Epidermal melanocyte (primary cell): ENCODE data around the gene KCNQ2.

Source experiments
- DNase-seq: peaks from one replicate; pipeline ENCODE4 v3.0.0; 2011; ENCODE audit warnings: low spot score; ENCODE audit not compliant: insufficient read length

KCNQ2 gene

DNA sequence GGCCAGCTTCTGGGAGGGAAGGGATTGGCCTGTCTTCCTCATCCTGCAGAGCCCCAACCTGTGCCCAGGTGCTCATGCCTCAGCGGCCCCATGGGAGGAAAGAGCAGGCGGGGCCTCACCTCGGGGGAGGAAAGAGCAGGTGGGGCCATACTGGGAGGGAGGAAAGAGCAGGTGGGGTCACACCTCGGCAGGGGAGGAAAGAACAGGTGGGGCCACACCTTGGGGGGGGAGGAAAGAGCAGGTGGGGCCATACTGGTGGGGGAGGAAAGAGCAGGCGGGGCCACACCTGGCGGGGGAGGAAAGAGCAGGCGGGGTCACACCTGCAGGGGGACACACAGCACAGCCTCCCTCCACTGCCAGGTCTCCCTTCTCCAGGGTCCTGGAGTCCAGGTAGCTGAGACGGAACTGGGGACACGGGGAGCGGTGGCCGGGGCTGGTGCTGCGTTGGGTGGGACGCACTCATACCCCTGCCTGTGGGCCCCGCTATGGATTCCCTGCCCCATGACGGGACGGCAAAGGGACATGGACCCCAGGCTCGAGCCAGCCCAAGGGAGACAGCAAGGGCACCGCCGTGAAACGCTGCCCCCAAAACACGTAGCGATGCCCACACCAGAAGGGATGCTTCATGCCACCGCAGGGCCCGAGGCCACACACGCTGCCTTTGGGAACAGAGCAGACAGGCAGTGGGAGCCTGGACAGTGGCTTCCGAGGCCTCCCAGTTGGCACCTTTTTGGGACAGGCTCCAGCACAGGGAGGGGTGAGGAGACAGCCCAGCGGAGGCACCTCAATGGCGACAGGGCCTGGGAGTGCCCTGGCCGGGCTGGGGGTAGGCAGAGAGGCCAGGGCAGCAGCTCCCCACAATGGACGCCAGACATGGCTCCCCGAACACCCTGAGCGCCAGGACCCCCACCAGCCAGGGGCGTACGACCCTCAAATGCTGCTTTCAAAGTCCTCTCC lies 68.0 kb downstream of the KCNQ2 start:
- DNase-seq, result no peak

DNA sequence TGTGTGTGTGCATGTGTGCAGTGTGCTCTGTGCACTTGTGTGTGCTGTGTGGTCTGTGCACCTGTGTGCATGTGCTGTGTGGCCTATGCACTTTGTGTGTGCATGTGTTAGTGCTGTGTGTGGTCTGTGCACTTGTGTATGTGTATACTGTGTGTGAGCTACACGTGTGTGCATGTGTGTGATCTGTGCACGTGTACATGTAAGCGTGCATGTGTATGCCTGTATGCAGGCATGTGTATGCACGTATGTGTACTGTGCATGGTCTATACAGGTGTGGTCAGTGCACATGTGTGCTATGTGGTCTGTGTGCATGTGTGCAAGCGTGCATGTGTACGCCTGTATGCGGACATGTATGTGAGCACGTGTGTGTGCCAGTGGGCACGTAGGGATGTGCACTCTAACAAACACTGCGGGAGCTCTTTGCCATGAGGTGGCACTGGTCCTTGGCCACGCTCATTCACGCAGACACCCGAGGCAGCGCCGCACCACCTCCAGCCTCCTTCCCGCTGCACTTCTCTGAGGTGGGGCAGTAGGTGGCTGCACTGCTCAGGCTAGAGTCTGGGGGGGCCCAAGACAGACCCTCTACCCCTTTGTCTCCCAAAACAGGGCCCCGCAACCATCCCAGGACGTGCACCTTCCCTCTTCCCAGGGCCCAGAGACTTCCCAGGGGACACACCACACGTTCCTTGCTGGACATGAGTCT lies 68.9 kb downstream of the KCNQ2 start:
- DNase-seq, result no peak

DNA sequence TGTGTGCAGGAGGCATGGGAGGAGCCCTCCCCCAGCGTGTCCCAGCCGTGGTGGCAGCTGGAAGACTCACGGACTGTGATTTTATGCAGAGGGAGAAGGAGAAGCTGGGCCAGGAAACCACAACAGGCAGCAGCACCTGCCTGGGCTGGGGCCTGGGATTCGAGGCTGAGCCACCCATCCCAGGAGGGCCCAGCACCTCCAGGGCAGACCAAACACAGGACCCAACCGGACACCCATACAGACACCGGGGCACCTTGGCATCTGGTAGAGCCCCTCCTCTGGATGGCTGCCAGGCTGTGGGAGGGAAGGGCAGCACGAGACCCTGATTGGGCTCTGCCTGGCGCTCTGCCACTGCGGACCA lies 69.6 kb downstream of the KCNQ2 start:
- DNase-seq, result no peak

DNA sequence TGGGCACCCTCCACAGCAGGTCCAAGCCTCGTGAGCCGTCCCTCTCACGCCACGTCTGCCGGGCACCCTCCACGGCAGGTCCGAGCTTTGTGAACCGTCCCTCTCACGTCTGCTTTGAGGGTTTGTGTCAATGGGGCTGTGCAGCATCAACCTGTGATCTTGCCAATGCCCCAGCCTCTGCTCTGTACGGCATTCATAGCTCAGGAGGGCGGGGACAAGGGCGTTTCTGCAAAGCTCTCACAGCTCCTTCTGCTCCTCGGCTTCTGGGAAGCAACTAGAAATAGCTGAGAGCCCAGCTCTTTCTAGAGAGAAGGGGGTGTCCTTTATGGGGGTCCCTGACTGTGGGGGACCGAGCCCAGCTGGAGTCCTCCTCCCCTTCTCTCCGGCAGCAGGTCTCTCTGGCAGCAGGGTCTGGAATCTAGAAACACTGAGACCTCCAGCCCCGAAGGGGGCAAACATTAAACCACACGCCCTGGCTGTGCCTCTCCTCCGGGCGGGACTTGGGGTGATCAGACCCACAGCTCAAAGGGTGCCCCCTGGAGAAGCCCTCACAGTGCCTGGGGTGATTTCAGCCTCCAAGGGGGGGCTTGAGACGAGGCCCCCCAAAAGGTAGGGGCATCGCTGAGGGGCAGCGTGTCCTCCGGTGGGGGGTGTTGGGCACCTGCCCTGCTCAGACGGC lies 70.1 kb downstream of the KCNQ2 start:
- no peak for DNase-seq

DNA sequence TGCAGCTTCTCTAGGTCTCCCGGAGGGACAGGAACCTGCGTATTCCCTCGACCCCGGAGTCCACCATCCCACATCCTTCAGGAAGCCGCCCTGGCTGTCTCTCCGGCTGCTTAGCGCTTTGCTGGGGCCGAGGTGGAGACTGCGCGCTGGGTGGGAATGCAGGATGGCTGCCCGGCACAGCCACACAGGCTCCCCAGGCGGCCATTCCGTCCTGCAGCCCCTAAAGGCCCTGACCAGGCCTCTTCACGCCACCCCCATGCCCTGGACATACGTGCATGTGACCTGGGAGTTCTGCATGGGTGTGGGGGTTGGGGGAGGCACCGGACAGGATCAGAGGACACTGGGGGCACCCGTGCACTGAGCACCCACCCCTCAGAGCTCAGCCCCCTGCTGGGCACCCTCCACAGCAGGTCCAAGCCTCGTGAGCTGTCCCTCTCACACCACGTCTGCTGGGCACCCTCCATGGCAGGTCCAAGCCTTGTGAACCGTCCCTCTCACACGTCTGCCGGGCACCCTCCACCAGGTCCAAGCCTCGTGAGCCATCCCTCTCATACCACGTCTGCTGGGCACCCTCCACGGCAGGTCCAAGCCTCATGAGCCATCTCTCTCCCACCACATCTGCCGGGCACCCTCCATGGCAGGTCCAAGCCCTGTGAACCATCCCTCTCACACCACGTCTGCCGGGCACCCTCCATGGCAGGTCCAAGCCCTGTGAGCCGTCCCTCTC lies 70.9 kb downstream of the KCNQ2 start:
- no peak for DNase-seq

DNA sequence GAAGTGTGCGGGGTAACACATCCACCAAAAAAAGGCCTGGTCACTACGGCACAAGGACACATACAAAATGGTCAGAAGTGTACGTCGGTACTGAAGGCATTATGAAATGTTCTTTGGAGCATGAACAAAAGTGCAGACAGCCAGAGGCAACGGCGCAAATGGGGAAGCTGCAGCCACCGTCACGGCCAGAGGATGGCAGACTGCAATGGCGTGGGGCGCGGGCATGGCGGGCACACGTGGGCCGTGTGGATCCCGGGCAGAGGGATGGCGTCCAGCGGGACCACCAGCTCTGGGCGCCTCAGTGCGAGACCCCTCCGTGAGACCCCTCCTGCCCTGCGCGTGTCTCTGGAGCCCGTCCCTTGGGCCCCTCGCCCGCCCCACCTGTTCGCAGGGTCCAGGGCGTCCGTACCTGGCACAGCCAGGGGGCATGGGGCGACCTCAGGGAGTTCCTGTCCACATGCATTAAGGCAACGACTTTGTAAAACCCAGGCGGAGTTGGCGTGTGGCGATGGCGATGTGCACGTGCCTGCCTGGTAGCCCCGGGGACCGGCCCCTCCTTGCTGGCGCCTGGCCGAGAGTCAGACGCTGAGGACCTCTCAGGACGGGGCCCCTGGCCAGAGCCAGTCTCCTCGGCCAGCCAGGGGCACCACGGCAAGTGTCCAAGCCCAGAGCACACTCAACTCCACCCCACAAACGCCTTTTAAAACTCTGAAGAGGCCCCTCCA lies 71.8 kb downstream of the KCNQ2 start:
- DNase-seq, result no peak

DNA sequence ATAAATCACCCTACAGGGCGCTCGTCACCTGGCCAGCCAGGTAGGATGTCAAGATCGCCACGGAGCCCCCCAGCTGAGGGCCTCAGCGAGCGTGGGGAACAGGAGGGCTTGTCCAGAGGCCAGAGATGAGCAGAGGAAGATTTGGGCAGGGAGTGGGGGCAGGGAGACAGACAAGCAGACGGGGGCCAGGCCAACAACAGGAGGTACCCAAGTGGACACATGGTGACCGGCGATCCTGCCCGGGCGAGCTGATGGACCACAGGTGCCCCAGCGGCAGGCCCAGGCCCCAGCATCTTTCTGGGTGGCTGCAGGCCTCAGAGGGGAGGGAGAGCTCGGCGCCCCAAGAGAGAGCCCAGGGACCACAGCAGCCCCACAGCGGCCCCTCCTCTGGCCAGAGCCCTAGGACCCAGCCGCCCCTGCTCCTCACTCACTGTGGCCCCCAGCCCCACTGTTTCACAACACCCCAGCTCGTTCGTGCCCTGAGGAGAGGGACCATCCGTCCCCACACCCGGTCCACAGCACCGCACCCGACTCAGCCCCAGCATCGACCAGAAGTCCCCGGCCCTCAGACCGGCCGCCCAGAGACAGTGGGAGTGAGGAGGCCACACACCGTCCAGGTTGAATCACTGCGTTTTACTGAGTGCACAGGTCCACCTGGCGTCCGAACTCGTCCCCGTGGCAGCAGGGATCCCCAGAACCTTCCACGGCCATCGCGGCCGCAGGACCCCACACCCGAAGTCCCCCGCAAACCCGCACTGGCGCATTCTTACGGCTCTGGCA lies 72.7 kb downstream of the KCNQ2 start:
- no peak for DNase-seq

DNA sequence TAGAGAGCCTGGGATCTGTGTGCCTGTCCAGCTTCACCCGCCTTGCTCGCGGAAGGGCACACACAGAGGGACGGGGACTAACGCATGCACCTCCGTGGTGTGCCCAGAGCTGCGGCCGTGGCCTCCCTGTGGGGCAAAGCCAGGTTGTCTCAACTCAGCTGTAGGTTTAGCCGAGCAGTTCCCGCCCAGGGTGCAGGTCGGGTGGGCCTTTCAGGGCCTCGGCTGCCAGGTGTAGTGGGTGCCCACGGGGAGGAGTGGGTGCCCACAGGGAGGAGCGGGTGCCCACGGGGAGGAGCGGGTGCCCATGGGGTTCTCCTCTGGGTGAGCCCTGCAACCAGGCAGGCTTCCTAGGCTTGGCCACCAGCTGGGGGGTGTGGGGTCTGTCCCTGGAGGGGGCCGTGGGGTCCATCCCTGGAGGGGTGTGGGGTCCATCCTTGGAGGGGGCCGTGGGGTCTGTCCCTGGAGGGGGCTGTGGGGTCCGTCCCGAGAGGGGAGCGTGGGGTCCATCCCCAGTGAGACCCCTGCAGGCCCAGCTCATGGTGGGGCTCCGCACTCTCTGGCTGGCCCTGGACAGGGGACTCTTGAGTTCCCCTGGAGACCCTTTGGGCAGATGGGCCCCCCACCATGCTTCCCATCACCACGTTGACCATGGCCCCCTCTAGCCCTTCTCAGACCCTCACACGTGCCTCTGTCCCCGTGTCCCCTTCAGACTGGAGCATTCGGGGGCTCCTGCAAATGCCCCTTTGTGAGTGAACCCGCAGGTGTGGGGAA lies 73.5 kb downstream of the KCNQ2 start:
- DNase-seq, result no peak

DNA sequence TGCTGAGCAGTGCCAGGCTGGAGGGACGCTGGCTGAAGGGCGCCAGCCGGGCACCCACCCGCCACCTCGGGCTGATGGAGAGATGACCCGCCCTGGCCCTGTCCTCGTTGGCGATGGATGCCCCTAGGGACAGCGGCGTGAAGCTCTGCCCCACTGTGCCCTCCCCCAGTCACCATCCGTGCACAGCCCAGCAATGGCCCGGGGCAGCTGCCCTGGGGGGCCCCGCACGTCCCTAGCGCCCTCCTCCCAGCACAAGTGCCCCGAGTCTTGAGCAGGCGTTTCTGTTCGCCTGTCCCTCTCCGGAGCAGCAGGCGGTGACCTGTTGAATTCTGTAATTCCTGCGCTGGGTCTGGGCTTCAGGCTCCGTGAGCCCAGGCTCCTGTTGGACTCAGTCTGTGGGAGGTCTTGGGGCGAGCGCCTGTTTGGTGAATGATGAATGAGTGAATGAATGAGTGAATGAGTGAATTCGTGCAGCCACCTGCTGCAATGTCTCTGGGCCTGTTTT lies 74.5 kb downstream of the KCNQ2 start:
- no peak for DNase-seq

DNA sequence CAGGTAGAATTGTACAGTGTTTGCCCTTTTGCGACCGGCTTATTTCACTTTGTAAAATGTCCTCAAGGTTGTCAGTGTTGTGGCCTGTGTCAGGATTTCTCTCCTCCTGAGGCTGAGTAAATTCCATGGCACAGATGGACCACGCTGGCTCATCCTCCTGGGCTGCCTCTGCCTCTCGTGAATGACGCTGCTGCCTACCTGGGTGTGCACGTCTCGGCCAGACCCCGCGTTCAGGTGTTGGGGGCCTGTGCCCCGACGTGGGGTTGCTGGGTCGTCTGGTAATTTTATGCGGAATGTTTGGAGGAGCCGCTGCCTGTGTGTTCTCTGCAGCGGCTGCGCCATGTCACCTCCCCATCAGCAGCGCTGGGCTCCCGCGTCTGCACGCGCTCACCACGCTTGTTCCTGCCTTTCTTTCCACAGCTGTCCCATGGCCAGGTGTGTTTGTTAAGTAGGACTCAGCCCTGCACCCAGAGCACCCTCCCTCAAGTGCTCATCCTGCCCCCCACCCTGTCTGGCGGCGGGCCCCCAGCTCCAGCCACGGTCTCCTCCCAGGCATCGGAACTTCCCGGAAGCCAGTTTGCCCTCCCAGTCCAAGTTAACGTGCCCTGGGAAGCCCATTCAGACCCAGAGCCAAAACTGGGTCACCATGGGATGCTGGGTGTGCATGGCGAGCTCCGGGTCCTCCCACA lies 75.2 kb downstream of the KCNQ2 start:
- no peak for DNase-seq

DNA sequence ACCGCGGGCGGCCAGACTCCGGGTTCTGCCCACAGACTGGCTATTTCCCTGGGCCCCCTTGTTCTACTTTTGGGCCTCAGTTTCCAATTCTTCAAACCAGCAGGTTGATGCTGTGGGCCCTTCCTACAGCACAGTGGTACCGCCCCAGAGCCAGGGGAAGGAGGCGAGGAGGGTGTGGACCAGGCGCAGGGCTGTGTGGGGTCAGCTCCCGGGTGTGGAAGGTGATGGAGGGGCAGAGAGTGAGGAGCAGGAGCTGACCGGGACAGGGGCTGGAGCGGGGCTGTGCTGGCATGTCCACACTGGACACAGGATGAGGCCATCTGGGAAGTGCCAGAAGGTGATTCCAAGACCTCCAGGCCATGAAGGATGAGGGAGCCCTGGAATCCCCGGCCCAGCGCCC lies 76.2 kb downstream of the KCNQ2 start:
- DNase-seq, result no peak

DNA sequence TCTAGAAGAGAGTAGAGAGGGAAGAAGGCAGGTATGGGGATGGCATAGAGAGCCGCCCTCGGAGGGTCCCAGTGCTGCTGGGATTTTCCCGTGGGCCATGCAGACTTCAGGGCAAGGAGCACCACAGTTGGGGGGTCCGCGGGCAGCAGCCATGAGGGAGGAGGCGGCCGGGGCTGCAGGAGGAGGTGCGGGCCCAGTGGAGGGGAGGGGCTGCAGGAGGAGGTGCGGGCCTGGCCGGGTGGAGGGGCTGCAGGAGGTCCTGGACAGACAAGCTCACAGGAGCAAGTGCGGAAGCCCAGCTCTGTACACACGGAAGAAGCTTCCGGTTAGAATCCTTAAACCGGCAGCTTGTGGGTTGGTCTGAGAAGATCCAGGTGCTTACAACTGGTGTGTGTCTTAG lies 76.7 kb downstream of the KCNQ2 start:
- no peak for DNase-seq

DNA sequence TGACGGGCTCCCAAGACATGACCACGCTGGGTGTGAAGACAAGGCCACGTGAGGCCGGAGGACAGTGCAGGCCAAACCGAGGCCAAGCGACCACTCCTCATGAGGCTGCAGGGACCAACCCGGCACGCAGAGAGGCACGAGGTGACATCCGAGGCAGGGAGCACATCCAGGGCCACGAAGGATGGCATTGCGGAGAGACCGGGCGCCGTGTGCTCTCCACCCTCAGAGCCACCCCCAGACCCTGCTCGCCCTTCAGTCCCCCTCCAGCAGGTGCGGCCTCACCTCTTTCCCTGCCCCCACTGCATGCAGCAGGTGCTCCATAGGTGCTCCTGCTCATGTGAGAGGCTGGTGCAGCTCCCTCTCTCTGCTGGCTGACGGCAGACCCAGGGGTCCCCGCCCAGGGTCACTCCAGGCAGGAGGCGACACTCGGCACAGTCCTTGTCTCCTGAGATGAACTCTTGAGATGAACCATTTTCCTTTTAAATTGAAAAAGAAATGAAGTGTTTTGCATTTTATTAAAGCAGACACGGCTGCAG lies 77.5 kb downstream of the KCNQ2 start:
- no peak for DNase-seq

DNA sequence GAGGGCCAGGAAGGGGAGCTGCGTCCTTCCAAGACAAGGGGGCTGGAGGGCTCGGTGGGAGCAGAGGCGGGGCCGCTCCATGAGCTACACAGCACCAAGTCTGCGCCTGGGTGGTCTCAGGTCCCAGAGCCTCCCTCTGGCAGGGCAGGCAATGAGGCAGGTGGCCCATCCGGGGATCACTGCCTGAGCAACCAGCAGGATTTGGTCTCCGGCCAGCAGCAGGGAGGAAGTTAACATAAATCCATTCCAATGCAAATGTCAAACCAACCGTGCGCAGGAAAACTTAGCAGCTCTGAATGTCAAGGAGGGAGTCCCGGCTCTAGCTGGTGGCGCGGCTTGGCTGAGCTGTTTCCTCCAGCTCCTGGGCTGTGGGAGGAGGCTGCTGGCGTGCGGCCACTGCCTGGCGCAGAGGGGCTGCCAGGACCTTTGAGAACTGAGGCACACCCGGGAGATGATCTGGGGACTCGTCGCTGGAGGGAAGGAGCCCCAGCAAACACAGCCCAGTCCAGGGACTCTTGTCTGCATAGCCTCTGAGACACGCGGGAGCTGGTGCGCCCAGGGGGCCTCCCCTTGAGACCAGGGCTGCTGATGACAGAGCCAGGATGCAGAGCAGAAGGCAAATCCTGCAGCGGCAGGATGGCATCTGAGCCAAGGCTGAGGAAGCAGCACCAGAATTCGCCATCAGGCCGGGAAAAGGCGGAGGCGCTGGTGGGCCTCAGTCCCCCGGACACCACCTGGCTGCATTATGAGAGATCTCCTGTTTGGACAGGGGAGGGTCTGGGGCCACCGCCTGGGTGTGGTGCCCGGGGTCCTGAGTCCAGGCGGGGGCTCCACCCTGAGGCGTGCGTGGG lies 78.2 kb downstream of the KCNQ2 start:
- DNase-seq, result no peak

DNA sequence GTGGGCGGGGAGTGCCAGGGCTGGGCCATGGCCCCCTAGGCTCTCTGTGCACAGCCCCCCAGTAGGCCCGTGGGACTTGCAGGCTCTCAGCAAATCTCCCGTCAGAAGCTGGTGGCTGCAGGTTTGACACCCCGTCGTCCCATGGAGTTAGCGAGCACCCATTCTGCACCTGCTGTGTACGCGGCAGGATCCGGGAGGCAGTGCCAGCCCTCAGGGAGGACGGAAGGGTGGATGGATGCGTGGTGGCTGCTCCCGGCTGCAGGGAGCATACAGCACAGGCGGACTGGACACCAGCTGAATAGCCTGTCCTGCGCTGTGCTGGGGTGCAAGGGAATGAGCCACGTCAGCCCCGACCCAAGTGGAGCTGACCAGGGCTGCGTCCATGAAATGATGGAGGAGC lies 78.9 kb downstream of the KCNQ2 start:
- DNase-seq, result no peak

DNA sequence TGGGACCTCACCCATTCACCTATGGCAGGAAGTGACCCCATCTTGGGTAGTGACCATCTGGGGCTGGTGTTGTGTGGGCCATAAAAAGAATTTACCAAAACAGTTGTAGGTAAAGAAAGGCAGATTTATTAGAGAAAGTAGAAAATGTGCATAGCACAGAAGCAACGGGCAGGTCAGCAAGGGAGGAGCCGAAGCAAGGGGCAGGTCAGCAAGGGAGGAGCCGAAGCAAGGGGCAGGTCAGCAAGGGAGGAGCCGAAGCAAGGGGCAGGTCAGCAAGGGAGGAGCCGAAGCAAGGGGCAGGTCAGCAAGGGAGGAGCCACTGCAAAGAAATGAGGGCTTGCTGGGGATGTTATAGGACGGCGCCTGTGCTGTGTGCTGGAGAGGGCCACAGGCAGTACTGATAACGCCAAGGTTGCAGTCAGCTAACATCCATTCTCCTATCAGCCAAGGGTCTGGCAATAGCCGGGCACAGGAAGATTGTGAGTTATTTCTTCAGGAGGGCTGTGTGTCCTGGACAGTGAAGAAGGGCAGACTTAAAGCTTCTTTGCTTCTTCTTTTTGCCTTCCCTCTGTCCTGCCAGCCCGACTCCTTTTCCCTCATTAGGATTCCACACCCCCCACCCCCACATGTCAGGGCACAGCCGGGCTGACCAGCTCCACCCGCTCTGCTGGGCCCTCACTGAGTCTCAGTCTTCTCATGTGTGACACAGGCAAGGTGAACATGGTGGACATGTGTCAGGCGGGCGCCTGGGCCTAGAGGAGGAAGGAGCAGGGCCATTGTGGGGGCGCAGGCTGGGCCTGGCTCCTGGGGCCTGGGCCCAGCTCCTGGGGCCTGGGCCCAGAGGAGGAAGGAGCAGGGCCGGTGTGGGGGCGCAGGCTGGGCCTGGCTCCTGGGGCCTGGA lies 79.7 kb downstream of the KCNQ2 start:
- no peak for DNase-seq
